Testis (tissue), 3 donors: ENCODE data around the gene FMOD. TPM values are rescaled to one million over a fixed set of nuclear protein-coding genes. Genes with fewer than 3 reads are reported as not detected.
A peak's percentile ranks its signal among the peaks of the same experiment; 100 is the strongest.

Experiments
- DNase-seq: peaks from one replicate; pipeline ENCODE4 v3.0.0-alpha.2; 2019
- H3K27ac ChIP-seq, 2 donors: fragments of 200-600 bp; sonication (generic); one replicate each; pipeline ENCODE4 v1.5.1; 2019
- H3K27me3 ChIP-seq: fragments of 200-600 bp; sonication (generic); one replicate; pipeline ENCODE4 v1.5.1; 2019
- H3K36me3 ChIP-seq: fragments of 200-600 bp; sonication (generic); one replicate; pipeline ENCODE4 v1.5.1; 2017; ENCODE audit warnings: low read depth; ENCODE audit errors: missing control alignments
- H3K4me1 ChIP-seq: fragments of 200-600 bp; sonication (generic); one replicate; pipeline ENCODE4 v1.5.1; 2019
- H3K4me3 ChIP-seq, 2 donors: fragments of 200-600 bp; sonication (generic); one replicate each; pipeline ENCODE4 v1.5.1; 2017 to 2019
- H3K9me3 ChIP-seq: fragments of 200-600 bp; sonication (generic); one replicate; pipeline ENCODE4 v1.5.1; 2017
- CTCF ChIP-seq, 3 experiments: fragments of 450-650 bp in 2 of 3; fragments of 200-600 bp in 1 of 3; sonication (generic) in 1 of 3; IDR thresholded peaks; one replicate each; pipeline ENCODE4 v1.5.1; 2016 to 2019; ENCODE audit warnings: antibody characterized with exemption in 3 of 3, mild to moderate bottlenecking in 2 of 3, moderate library complexity in 1 of 3
- POLR2A ChIP-seq: fragments of 450-650 bp; IDR thresholded peaks from one replicate; pipeline ENCODE4 v1.6.1; 2017; ENCODE audit warnings: antibody characterized with exemption, mild to moderate bottlenecking, moderate library complexity
- WGBS, 2 donors: methylation state at CpG; one replicate each; pipeline ENCODE4 v1.1.5; 2018; 5-methylcytosine and 5-hydroxymethylcytosine counted together
- intact Hi-C: fragments of 100-400 bp; cut with DNase I; formaldehyde crosslinking; loops from one replicate; pipeline ENCODE4 v1.15.1; 2023; ENCODE audit warnings: low total_unique reads
- polyA plus RNA-seq: library from polyadenylated mRNA; stranded (reverse); fragments of 350-450 nt; fragmentation: Illumina TruSeq; extraction: RNeasy Lipid Tissue Mini Kit (QIAGEN cat#74804); gene quantifications from one replicate; pipeline ENCODE4 v1.2.3, GENCODE V29; 2014; ENCODE audit warnings: low read depth, low replicate concordance; ENCODE audit not compliant: insufficient read depth
- total RNA-seq, 2 donors: library from RNA; depleted of rRNA; stranded (reverse); fragments of >200 nt; gene quantifications; one replicate each; pipeline ENCODE4 v1.2.3, GENCODE V29; 2016

FMOD gene
- total and polyA plus RNA-seq, 3 donors from 2014 or later, result 5.2 to 26.4 (median 9.5) TPM

GRCh38 chr1:203331224-203331623 is 19.7 kb downstream of the FMOD start:
- no peak for DNase-seq
- no peaks in the 10 kb centered on the region for H3K36me3 ChIP-seq
- peaks cover 8% of the 10 kb centered on the region for H3K4me1 ChIP-seq
- intact Hi-C loops, result no loop called here
- H3K27me3 ChIP-seq, result no peaks in the 10 kb centered on the region
- H3K9me3 ChIP-seq, result no peaks in the 10 kb centered on the region
- 81% methylated on average over 1 of the region's 1 CpG for WGBS, 2 donors
- no peak for TF ChIP-seq POLR2A
- TF ChIP-seq CTCF (IDR thresholded peaks at IDR 0.05), result no peak
- H3K27ac ChIP-seq, result no peak overlapping the region
- no peak overlapping the region for H3K4me3 ChIP-seq

GRCh38 chr1:203328714-203329122 is 22.2 kb downstream of the FMOD start:
- H3K9me3 ChIP-seq, result no peaks in the 10 kb centered on the region
- H3K4me3 ChIP-seq, result no peak overlapping the region
- TF ChIP-seq POLR2A, result no peak
- no peak for TF ChIP-seq CTCF (IDR thresholded peaks at IDR 0.05)
- H3K27me3 ChIP-seq, result no peaks in the 10 kb centered on the region
- intact Hi-C loops, result loop anchor here (5.0 kb wide), 1 partner anchor 56 kb away; no protein-coding TSS in a partner anchor
- DNase-seq, result peak; percentile 26
- H3K36me3 ChIP-seq, result no peaks in the 10 kb centered on the region
- H3K27ac ChIP-seq, result no peak overlapping the region
- WGBS, 2 donors, result 47 to 57% methylated on average over 7 of the region's 7 CpGs
- H3K4me1 ChIP-seq, result peaks cover 13% of the 10 kb centered on the region

GRCh38 chr1:203327684-203328457 is 23.1 kb downstream of the FMOD start:
- H3K4me1 ChIP-seq, result peaks cover 13% of the 10 kb centered on the region
- H3K36me3 ChIP-seq, result no peaks in the 10 kb centered on the region
- H3K27ac ChIP-seq, result peak overlapping the region; percentile 78 to 91
- H3K4me3 ChIP-seq, result peak overlapping the region; percentile 57 to 66
- TF ChIP-seq POLR2A (no peak), CTCF (IDR thresholded peaks at IDR 0.05) (peak; percentile 33 to 45 (median 33))
- H3K27me3 ChIP-seq, result no peaks in the 10 kb centered on the region
- no peaks in the 10 kb centered on the region for H3K9me3 ChIP-seq
- WGBS, 2 donors, result 8 to 10% methylated on average over 31 of the region's 31 CpGs
- intact Hi-C loops, result loop anchor here (5.0 kb wide), 1 partner anchor 56 kb away; no protein-coding TSS in a partner anchor
- peak; percentile 79 for DNase-seq

GRCh38 chr1:203326830-203327683 is 23.9 kb downstream of the FMOD start:
- H3K4me3 ChIP-seq, result peak overlapping the region; percentile 57 to 66
- DNase-seq, result peak; percentile 94
- peak; percentile 24 for TF ChIP-seq POLR2A
- TF ChIP-seq CTCF (IDR thresholded peaks at IDR 0.05), result no peak
- H3K9me3 ChIP-seq, result no peaks in the 10 kb centered on the region
- no peaks in the 10 kb centered on the region for H3K36me3 ChIP-seq
- no peaks in the 10 kb centered on the region for H3K27me3 ChIP-seq
- H3K4me1 ChIP-seq, result peaks cover 13% of the 10 kb centered on the region
- WGBS, 2 donors, result 4 to 7% methylated on average over 37 to 48 of the region's 49 CpGs
- intact Hi-C loops, result loop anchor here (5.0 kb wide), 1 partner anchor 55 kb away; no protein-coding TSS in a partner anchor
- peak overlapping the region; percentile 78 to 91 for H3K27ac ChIP-seq
